Right cardiac atrium (tissue), 5 donors: Measurements from ENCODE around the gene PPP1R7. TPM values are rescaled to one million over a fixed set of nuclear protein-coding genes. Genes with fewer than 3 reads are reported as not detected.

Experiments used
- polyA plus RNA-seq: library from polyadenylated mRNA; stranded (reverse); fragments of 200-250 nt; gene quantifications from one replicate; pipeline ENCODE4 v1.2.3, GENCODE V29; 2013
- total RNA-seq, 4 donors: library from RNA; stranded (reverse); fragmentation: NEBNext Ultra II Directional; extraction: Animal tissue kit (Norgen Biotek cat#: 25700); gene quantifications; one replicate each; pipeline ENCODE4 v1.2.1, GENCODE V29; 2021
- donor health status: healthy with polysubstance abuse.
- donor health status: DM: no; HTN: yes; CAD: no.
- donor health status: DM: no; HTN: no; CAD: no.
- donor health status: DM: no; HTN: yes; CAD: no; lungs with severe emphysema.
- donor health status: DM: yes; HTN: yes; CAD: no.

PPP1R7 gene
- total and polyA plus RNA-seq, 5 donors, result 57.7 to 112 (median 73.9) TPM

Other genes starting within 250 kb of the PPP1R7 start
- under 1 TPM in 1 of 4 donors, not detected in 3; 0.03 TPM for gene CROCC2, start 244.1 kb upstream of the PPP1R7 start, total RNA-seq
- not detected for gene CROCC2, start 244.1 kb upstream of the PPP1R7 start, polyA plus RNA-seq
- gene SNED1, start 151.8 kb upstream of the PPP1R7 start, total RNA-seq, result 10 to 100 TPM; 13.8 to 19.2 (median 16.8) TPM
- gene SNED1, start 151.8 kb upstream of the PPP1R7 start, polyA plus RNA-seq, result 6.7 TPM
- gene MTERF4, start 48.2 kb upstream of the PPP1R7 start, total RNA-seq, result 10 to 100 TPM; 17.6 to 23.2 (median 20.4) TPM
- gene MTERF4, start 48.2 kb upstream of the PPP1R7 start, polyA plus RNA-seq, result 21.5 TPM
- gene PASK, start 995 bp upstream of the PPP1R7 start, total RNA-seq, result 1 to 10 TPM; 2.1 to 5.3 (median 3.4) TPM
- 1.1 TPM for gene PASK, start 995 bp upstream of the PPP1R7 start, polyA plus RNA-seq
- gene ANO7, start 38.2 kb downstream of the PPP1R7 start, total RNA-seq, result 1 to 10 TPM in 3 of 4 donors, under 1 TPM in 1; 0.89 to 2.1 (median 1.2) TPM
- gene ANO7, start 38.2 kb downstream of the PPP1R7 start, polyA plus RNA-seq, result 1.1 TPM
- 100 to 1,000 TPM; 368 to 394 (median 376) TPM for gene HDLBP, start 165.2 kb downstream of the PPP1R7 start, total RNA-seq
- 265 TPM for gene HDLBP, start 165.2 kb downstream of the PPP1R7 start, polyA plus RNA-seq
- gene SEPTIN2, start 165.5 kb downstream of the PPP1R7 start, total RNA-seq, result 100 to 1,000 TPM; 232 to 335 (median 247) TPM
- gene SEPTIN2, start 165.5 kb downstream of the PPP1R7 start, polyA plus RNA-seq, result 153 TPM
- gene FARP2, start 205.8 kb downstream of the PPP1R7 start, total RNA-seq, result 10 to 100 TPM; 22.6 to 28.4 (median 24.5) TPM
- gene FARP2, start 205.8 kb downstream of the PPP1R7 start, polyA plus RNA-seq, result 6.1 TPM